Measurements from ENCODE around the gene YRDC.

The YRDC gene

DNA sequence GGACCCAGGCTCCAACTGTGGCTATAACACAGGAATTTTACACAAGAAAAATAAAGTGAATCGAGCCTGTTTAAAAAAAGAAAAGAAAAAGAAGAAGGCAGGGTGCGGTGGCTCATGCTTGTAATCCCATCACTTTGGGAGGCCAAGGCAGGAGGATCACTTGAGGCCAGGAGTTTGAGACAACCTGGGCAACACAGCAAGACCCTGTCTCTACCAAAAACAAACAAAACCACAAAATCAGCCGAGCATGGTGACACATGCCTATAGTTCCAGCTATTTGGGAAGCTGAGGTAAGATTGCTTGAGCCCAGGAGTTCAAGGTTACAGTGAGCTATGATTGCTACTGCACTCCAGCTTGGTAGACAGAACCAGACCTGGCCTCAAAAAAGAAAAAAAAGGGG is 33.6 kb upstream of the YRDC start:
- no peak overlapping the region for H3K4me3 ChIP-seq (ENCODE audit: low read depth, low read length)
- DNase-seq (ENCODE audit: low read depth, low spot score), result no peak
- ChIA-PET CTCF (interaction anchor here (0.6 to 5.7 kb wide), 3 partner anchors 18 to 671 kb away, joined by 3 to 39 read pairs (median 4); partner anchors contain the start of genes MTF1 and SF3A3), POLR2A (no interaction called here)
- TF ChIP-seq, protein P1, sequence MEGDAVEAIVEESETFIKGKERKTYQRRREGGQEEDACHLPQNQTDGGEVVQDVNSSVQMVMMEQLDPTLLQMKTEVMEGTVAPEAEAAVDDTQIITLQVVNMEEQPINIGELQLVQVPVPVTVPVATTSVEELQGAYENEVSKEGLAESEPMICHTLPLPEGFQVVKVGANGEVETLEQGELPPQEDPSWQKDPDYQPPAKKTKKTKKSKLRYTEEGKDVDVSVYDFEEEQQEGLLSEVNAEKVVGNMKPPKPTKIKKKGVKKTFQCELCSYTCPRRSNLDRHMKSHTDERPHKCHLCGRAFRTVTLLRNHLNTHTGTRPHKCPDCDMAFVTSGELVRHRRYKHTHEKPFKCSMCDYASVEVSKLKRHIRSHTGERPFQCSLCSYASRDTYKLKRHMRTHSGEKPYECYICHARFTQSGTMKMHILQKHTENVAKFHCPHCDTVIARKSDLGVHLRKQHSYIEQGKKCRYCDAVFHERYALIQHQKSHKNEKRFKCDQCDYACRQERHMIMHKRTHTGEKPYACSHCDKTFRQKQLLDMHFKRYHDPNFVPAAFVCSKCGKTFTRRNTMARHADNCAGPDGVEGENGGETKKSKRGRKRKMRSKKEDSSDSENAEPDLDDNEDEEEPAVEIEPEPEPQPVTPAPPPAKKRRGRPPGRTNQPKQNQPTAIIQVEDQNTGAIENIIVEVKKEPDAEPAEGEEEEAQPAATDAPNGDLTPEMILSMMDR (IDR thresholded peaks at IDR 0.05; ENCODE audit: insufficient read depth, low read length, missing control alignments), result no peak

DNA sequence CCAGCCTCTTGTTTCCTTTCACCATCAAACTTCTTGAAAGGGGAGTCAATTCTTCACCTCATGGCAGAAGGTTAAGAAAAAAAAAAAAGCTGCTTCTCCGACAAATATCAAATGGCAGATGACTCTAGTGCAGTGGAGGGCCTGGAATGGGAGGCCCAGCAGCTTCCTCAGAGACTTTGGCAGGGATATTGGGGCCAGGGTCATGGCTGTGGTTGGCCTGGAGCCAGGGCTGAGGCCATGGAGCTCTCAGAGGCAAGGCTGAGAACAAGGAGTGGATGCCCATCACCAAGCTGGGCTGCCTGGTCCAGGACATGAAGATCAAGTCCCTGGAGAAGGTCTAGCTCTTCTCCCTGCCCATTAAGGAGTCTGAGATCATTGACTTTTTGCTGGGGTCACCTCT is 32.7 kb upstream of the YRDC start:
- CTCF ChIA-PET, result interaction anchor here (1.4 to 5.7 kb wide), 2 partner anchors 15 to 19 kb away, joined by 3 to 39 read pairs; partner anchors contain the start of gene MTF1
- POLR2A ChIA-PET, result no interaction called here
- H3K4me3 ChIP-seq (ENCODE audit: low read depth, low read length), result no peak overlapping the region
- DNase-seq (ENCODE audit: low read depth, low spot score), result no peak
- TF ChIP-seq, protein P1 (IDR thresholded peaks at IDR 0.05; ENCODE audit: insufficient read depth, low read length, missing control alignments), result no peak

DNA sequence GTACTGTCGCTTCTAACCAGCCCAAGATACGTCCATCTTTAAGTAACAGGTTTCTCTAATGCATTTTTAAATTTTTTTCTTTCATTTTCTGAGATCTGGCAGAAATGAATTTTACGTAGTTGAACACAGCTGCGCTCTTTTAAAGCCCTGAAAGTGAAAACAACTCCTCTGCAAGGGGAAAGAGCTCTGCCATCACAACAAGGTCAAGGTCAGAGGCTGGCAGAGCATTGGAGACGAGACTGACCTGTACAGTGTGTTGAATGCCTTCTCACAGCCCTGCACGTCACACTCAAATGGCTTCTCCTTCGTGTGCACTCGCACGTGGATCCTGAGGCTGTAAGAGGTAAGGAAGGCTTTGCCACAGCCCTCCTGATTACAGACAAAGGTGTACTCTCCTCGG is 31.7 kb upstream of the YRDC start:
- POLR2A ChIA-PET, result interaction anchor here (0.7 kb wide), 1 partner anchor 13 kb away, joined by 3 read pairs; no protein-coding TSS in a partner anchor
- CTCF ChIA-PET, result interaction anchor here (3.0 kb wide), 1 partner anchor 20 kb away, joined by 13 read pairs; the partner anchor contains the start of gene MTF1

DNA sequence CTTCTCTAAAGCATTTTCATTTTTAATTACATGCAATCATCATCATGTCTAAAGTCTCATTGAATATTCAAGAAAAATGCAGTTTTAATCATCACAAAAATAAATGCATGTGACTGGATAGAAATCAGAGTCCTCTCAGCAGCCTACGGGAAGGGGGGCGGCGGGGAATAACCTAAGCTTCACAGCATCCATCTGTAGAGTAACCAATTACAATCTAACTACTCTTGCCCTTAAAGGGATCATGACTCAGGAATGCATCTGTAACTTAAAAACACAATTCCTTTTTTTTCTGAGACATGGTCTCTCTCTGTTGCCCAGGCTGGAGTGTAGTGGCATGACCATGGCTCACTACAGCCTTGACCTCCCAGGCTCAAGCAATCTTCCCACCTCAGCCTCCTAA is 28.8 kb upstream of the YRDC start:
- POLR2A ChIA-PET, result no interaction called here
- CTCF ChIA-PET, result interaction anchor here (3.0 to 4.0 kb wide), 2 partner anchors 23 kb away, joined by 13 to 25 read pairs; partner anchors contain the start of gene MTF1
- H3K4me3 ChIP-seq (ENCODE audit: low read depth, low read length), result no peak overlapping the region
- TF ChIP-seq, protein P1 (IDR thresholded peaks at IDR 0.05; ENCODE audit: insufficient read depth, low read length, missing control alignments), result no peak
- no peak for DNase-seq (ENCODE audit: low read depth, low spot score)

More for the DNA sequence above, 31.7 kb upstream of the YRDC start:
- TF ChIP-seq, protein P1 (IDR thresholded peaks at IDR 0.05; ENCODE audit: insufficient read depth, low read length, missing control alignments), result no peak
- no peak for DNase-seq (ENCODE audit: low read depth, low spot score)
- no peak overlapping the region for H3K4me3 ChIP-seq (ENCODE audit: low read depth, low read length)

DNA sequence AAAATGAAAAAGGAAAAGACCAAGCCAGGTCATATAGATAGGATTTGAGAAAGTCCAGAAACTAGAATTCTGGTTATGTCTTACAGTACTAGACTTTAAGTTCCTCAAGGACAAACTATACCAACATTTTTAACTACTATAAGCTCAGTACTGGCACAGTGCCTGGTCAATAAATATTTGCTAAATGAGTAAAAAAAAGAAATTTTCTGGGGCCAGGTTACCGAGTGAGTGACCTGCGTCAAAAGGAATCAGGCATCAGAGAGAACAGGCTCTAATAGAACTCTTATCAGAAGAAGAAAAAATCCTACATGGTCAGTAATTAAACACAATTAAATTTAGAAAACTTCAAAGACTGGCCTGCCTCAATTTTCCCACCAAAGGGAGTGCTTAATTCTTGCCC is 23.8 kb upstream of the YRDC start:
- H3K4me3 ChIP-seq (ENCODE audit: low read depth, low read length), result no peak overlapping the region
- no peak for DNase-seq (ENCODE audit: low read depth, low spot score)
- ChIA-PET POLR2A (no interaction called here), CTCF (interaction anchor here (0.5 to 1.8 kb wide), 7 partner anchors 10 to 1760 kb away, joined by 3 to 6 read pairs (median 3); partner anchors contain the start of gene MTF1)
- TF ChIP-seq, protein P1 (IDR thresholded peaks at IDR 0.05; ENCODE audit: insufficient read depth, low read length, missing control alignments), result no peak

DNA sequence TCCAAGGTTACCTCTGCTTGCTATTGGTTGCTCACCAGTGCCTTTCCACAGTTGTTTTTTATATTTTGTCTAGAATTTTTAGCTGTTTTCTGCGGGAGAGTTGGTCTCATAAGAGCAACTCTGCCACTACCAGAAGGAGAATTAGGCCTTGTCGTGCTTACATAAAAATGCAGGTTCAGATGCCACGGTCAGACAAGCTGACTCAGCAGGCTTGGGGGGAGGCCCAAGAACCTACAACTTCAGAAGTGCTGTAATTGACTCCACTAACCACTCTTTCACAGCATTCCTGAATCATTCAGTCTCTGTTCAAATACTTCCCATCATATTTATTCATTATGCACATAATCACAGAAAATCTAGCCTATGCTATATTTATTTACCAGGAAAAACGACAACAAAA is 23.1 kb upstream of the YRDC start:
- no peak for DNase-seq (ENCODE audit: low read depth, low spot score)
- no peak overlapping the region for H3K4me3 ChIP-seq (ENCODE audit: low read depth, low read length)
- TF ChIP-seq, protein P1 (IDR thresholded peaks at IDR 0.05; ENCODE audit: insufficient read depth, low read length, missing control alignments), result no peak
- POLR2A ChIA-PET, result no interaction called here
- CTCF ChIA-PET, result interaction anchor here (0.7 to 1.8 kb wide), 4 partner anchors 9 to 134 kb away, joined by 3 to 6 read pairs (median 4); partner anchors contain the start of gene MTF1

Measured in AG04449 (cell line).